VCaP (cell line): ENCODE results near the gene MRPS31.
A peak's percentile ranks its signal among the peaks of the same experiment; 100 is the strongest.

Source experiments
- H3K27ac ChIP-seq: fragments of 450-650 bp; 2 replicates; pipeline ENCODE4 v1.5.1; 2017
- TF ChIP-seq, protein P1 (sequence below): fragments of 450-650 bp; conservative IDR thresholded peaks from 2 replicates; pipeline ENCODE4 v1.5.1; 2017; ENCODE audit warnings: mild to moderate bottlenecking, moderate library complexity

MRPS31 gene

DNA sequence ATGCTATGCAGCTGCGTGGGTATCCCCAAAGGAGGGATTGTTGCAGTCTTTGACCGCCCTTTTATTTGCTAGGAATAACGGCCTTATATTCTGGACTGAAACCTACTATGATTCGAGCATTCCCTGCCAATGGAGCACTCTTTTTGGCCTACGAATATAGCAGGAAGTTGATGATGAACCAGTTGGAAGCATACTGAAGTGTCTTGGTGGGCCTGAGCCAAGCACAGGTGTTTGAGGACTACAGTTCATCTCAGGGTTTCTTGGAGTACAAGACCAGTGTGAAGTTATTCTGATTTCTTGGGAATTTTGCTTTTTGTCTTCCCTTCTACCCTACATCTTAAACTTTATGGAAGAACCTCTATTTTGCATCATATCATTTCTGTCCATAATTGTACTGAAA, 38.5 kb upstream of the MRPS31 start:
- no peak overlapping the region for H3K27ac ChIP-seq
- TF ChIP-seq, protein P1, sequence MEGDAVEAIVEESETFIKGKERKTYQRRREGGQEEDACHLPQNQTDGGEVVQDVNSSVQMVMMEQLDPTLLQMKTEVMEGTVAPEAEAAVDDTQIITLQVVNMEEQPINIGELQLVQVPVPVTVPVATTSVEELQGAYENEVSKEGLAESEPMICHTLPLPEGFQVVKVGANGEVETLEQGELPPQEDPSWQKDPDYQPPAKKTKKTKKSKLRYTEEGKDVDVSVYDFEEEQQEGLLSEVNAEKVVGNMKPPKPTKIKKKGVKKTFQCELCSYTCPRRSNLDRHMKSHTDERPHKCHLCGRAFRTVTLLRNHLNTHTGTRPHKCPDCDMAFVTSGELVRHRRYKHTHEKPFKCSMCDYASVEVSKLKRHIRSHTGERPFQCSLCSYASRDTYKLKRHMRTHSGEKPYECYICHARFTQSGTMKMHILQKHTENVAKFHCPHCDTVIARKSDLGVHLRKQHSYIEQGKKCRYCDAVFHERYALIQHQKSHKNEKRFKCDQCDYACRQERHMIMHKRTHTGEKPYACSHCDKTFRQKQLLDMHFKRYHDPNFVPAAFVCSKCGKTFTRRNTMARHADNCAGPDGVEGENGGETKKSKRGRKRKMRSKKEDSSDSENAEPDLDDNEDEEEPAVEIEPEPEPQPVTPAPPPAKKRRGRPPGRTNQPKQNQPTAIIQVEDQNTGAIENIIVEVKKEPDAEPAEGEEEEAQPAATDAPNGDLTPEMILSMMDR: no peak

DNA sequence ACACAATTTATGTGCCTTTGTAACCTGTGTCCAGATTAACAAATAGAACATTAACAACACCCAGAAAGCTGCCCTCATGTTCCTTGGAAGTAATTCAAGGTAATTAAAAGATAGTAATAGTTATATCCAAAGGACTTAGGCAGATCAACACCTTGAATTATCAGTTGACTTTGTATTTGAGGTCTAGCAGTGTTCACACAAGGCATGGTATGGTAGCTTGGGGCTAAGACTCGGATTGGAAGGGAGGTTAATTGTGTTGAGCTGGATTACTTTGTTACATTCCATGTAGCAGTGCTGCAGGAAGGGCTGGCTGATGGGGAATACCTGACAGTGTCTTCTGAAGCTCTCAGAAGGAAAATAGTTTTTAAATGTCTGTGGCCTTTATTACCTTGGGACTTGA, 35.3 kb upstream of the MRPS31 start:
- TF ChIP-seq, protein P1: no peak
- no peak overlapping the region for H3K27ac ChIP-seq

DNA sequence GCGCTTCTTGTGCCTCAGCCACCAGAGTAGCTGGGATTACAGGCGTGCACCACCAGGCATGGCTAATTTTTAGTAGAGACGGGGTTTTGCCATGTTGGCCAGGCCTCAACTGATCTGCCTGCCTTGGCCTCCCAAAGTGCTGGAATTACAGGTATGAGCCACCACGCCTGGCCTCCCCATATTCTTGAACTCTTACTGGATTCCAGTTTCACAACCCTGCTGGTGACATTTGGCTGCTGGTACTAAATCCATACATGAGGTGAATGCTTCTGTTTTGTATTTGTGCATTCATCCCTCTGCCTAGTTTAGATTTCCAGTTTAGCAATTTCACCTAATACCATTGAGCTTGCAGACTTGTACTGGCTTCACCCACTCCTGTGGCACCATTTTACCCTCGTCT, 32.3 kb upstream of the MRPS31 start:
- TF ChIP-seq, protein P1: no peak

DNA sequence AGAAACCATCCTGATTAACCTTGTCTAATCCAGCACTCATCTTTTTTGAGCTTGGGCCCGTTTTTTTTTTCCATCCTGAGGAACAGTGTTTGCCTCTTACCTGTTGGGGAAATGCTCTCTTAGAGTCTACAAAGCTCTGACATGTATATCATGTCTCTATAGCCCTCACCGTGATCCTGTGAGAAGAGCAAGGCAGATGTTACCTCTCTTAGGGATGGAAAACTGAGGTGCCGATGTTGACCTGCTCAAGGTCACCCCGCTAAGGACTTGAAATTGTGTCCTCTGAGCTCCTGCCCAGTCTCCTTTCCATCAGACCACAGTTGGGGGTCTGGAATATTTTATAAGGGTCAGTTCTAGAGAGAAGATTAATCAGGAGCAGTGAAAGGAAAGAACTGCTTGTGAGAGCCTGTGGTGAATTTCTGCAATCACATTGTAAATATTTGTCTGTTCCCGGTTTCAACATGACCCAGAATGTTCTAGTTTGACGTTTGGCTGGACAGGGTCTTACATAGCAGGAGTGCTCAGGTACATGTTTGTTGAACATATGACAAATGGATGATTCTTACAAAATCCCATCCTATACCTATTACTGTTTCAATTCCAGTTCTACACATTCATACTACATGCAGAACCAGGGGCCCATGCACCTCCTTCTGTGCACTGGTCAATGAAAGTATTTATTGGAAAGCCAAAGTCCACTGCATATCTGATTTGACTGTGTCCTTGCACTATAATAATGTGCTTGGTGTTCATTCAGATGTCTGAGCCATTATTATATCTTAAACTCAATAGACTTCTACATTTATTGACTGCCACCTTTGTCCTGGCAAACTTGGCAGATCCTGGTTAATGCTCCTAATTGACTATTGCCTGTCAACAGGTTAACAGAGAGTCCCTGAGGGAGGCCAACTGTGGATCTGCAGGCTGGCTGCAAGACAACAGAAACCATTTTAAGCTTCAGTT, 30.5 kb upstream of the MRPS31 start:
- TF ChIP-seq, protein P1: no peak
- peak overlapping the region; percentile 62 for H3K27ac ChIP-seq

More for the DNA sequence above, 32.3 kb upstream of the MRPS31 start:
- H3K27ac ChIP-seq: no peak overlapping the region

DNA sequence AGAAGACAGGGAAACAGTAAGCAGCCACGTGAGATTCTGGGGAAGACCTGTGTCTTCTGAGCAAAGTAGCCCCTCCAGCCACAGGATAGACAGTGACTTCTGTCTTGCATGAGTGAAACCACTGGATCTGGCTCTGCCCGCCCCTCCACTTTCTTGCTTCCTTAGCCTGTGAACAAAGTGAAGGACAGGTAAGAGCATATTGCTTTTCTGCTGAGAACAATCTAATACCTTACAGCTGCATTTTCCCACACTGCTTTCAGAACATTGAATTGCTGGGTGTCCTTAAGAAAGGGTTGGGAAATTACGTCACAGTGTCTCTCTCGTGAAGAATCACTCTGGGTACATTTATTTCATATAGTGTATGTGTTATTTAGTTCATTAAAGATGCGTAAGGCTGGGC, 29.6 kb upstream of the MRPS31 start:
- H3K27ac ChIP-seq: peak overlapping the region; percentile 62
- TF ChIP-seq, protein P1: no peak

DNA sequence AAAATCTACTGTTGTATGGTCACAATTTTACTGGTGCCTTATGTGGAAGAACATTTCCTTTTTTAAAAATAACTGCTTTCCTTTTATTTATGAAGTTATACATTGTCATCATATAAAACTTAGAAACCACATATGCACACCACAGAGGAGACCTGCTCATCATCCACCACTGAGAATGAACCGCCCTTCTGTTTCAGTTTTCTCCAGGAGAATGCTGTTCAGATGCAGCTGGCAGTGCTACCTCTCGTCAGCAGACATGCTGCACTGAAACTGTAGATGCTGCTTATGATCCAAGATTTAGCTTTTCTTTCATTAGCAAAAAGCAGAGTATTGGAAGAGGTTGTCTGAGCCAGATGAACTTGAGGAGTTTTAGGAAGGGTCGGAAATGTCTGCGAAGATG, 28.5 kb upstream of the MRPS31 start:
- H3K27ac ChIP-seq: peak overlapping the region; percentile 86

DNA sequence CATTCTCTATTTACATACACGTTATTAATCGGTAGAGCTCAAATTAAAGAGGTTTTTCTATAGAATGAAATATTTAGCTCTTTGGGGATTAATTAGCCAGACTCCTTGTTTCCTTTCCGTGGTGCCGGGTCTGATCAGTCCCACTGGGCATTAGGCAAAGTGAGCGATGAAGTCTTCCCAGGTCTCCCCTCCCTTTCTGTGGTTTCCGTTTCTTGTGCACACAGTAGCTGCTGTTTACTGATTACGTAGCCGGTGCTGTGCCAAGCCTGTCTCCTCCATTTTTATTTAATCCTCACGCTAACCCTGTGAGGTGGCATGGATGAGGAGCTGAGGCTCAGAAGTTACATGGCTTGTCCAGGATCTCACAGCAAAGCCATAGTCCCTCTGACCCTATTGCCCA, 27.4 kb upstream of the MRPS31 start:
- peak overlapping the region; percentile 86 for H3K27ac ChIP-seq
- TF ChIP-seq, protein P1: no peak

More for the DNA sequence above, 28.5 kb upstream of the MRPS31 start:
- TF ChIP-seq, protein P1: no peak
